HG02759 (cell line): ENCODE data around the gene KDM3B.
A peak's percentile ranks its signal among the peaks of the same experiment; 100 is the strongest.
"Not testable (repeated sequence)": the region's sequence is repeated elsewhere in the genome, so short reads cannot be mapped to it uniquely, and the experiment has no call there.

Experiments used
- ATAC-seq: cut with Tn5 transposase; IDR thresholded peaks from one replicate; pipeline ENCODE4 v1.9.1; 2021; ENCODE audit warnings: mild to moderate bottlenecking, moderate library complexity; ENCODE audit not compliant: unreplicated experiment

The KDM3B gene

DNA sequence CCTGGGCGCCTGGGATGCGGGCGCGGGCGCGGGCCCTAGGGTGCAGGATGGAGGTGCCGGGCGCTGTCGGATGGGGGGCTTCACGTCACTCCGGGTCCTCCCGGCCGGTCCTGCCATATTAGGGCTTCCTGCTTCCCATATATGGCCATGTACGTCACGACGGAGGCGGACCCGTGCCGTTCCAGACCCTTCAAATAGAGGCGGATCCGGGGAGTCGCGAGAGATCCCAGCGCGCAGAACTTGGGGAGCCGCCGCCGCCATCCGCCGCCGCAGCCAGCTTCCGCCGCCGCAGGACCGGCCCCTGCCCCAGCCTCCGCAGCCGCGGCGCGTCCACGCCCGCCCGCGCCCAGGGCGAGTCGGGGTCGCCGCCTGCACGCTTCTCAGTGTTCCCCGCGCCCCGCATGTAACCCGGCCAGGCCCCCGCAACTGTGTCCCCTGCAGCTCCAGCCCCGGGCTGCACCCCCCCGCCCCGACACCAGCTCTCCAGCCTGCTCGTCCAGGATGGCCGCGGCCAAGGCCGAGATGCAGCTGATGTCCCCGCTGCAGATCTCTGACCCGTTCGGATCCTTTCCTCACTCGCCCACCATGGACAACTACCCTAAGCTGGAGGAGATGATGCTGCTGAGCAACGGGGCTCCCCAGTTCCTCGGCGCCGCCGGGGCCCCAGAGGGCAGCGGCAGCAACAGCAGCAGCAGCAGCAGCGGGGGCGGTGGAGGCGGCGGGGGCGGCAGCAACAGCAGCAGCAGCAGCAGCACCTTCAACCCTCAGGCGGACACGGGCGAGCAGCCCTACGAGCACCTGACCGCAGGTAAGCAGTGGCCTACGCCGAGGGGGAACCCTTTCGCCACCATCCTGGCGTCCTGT lies 113.0 kb downstream of the KDM3B start, which contains the start of gene EGR1:
Gene EGR1 (plus strand): TSS at position 219 of the 864 bp plus-strand sequence. CDS start 283 bp downstream, at position 502.
- peak; percentile 59 for ATAC-seq

DNA sequence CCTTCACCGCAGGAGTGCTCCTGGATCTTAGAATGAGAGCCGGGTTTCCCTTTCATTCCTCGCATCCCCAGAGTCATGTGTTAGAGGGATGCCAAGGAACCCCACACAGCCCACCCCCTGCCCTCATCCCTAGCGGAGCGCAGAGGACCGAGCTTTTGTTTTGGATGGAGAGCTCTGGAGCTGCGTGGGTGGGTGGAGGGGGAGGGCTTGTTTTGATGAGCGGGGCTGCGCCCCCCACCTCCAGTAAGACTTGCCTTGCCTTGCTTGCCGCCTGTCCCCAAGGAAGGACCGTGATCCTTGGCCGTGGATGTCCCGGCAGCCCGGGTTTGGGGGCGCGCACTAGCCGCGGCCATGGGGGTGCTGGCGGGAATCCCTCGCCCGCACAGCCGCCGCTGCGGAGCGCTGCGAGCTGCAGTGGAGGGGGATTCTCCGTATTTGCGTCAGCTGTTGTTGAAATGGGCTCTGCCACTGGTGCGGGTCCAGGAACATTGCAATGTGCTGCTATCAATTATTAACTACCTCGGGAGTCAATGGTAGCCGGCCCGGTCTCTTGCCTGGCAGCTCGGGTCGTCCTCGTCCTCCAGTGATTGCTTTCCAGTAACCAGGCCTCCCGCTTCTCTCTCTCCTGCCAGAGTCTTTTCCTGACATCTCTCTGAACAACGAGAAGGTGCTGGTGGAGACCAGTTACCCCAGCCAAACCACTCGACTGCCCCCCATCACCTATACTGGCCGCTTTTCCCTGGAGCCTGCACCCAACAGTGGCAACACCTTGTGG lies 113.8 kb downstream of the KDM3B start:
- ATAC-seq, result no peak

DNA sequence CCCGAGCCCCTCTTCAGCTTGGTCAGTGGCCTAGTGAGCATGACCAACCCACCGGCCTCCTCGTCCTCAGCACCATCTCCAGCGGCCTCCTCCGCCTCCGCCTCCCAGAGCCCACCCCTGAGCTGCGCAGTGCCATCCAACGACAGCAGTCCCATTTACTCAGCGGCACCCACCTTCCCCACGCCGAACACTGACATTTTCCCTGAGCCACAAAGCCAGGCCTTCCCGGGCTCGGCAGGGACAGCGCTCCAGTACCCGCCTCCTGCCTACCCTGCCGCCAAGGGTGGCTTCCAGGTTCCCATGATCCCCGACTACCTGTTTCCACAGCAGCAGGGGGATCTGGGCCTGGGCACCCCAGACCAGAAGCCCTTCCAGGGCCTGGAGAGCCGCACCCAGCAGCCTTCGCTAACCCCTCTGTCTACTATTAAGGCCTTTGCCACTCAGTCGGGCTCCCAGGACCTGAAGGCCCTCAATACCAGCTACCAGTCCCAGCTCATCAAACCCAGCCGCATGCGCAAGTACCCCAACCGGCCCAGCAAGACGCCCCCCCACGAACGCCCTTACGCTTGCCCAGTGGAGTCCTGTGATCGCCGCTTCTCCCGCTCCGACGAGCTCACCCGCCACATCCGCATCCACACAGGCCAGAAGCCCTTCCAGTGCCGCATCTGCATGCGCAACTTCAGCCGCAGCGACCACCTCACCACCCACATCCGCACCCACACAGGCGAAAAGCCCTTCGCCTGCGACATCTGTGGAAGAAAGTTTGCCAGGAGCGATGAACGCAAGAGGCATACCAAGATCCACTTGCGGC lies 114.6 kb downstream of the KDM3B start:
- ATAC-seq, result no peak

DNA sequence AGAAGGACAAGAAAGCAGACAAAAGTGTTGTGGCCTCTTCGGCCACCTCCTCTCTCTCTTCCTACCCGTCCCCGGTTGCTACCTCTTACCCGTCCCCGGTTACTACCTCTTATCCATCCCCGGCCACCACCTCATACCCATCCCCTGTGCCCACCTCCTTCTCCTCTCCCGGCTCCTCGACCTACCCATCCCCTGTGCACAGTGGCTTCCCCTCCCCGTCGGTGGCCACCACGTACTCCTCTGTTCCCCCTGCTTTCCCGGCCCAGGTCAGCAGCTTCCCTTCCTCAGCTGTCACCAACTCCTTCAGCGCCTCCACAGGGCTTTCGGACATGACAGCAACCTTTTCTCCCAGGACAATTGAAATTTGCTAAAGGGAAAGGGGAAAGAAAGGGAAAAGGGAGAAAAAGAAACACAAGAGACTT lies 115.2 kb downstream of the KDM3B start:
- ATAC-seq, result no peak

DNA sequence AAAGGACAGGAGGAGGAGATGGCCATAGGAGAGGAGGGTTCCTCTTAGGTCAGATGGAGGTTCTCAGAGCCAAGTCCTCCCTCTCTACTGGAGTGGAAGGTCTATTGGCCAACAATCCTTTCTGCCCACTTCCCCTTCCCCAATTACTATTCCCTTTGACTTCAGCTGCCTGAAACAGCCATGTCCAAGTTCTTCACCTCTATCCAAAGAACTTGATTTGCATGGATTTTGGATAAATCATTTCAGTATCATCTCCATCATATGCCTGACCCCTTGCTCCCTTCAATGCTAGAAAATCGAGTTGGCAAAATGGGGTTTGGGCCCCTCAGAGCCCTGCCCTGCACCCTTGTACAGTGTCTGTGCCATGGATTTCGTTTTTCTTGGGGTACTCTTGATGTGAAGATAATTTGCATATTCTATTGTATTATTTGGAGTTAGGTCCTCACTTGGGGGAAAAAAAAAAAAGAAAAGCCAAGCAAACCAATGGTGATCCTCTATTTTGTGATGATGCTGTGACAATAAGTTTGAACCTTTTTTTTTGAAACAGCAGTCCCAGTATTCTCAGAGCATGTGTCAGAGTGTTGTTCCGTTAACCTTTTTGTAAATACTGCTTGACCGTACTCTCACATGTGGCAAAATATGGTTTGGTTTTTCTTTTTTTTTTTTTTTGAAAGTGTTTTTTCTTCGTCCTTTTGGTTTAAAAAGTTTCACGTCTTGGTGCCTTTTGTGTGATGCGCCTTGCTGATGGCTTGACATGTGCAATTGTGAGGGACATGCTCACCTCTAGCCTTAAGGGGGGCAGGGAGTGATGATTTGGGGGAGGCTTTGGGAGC lies 115.9 kb downstream of the KDM3B start:
- no peak for ATAC-seq

DNA sequence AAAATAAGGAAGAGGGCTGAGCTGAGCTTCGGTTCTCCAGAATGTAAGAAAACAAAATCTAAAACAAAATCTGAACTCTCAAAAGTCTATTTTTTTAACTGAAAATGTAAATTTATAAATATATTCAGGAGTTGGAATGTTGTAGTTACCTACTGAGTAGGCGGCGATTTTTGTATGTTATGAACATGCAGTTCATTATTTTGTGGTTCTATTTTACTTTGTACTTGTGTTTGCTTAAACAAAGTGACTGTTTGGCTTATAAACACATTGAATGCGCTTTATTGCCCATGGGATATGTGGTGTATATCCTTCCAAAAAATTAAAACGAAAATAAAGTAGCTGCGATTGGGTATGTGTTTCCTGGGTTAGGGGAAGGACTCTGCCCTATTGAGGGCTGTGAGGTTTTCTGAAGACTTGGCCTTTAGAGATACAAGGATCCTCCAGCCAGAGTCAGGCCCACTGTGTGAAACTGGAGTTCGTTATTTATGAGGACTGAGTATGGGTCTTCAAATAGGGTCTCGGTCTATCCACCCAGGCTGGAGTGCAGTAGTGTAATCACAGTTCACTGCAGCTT lies 116.6 kb downstream of the KDM3B start:
- ATAC-seq, result no peak

DNA sequence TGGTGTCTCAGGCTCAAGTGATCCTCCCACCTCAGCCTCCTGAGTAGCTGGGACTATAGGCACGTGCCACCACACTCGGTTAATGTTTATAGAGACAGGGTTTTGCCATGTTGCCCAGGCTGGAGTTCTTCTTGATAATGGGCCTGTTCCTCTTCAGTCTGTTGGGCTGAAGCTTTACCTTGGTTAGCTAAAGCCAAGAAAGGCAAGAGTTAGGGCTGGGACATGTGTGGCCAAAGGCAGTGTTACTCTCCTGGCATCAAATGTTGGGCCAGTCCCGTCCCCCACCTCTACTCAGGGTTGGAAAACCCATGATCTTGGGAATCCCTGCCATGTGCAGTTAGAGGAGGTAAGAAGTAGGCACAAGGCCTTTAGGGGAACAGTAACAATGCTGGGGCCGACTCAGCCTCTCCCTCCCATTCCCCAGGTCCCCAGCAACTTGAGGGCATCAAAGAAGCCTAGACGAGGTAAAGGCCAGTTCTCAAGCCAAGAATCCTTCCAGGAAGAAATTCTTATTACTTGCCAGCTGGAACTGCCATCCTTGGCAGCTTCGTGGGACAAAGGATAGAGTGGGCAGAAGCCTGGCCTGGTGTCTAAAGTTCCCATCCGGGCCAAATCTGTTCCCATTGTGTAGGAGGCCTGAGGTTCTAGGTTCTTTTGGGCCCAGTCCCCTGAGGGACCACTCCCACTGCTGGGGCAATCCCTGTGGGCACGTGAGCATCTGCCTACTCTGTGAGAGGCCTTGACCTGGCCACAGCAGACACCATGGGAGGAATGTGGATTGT lies 117.2 kb downstream of the KDM3B start:
- ATAC-seq, result no peak

DNA sequence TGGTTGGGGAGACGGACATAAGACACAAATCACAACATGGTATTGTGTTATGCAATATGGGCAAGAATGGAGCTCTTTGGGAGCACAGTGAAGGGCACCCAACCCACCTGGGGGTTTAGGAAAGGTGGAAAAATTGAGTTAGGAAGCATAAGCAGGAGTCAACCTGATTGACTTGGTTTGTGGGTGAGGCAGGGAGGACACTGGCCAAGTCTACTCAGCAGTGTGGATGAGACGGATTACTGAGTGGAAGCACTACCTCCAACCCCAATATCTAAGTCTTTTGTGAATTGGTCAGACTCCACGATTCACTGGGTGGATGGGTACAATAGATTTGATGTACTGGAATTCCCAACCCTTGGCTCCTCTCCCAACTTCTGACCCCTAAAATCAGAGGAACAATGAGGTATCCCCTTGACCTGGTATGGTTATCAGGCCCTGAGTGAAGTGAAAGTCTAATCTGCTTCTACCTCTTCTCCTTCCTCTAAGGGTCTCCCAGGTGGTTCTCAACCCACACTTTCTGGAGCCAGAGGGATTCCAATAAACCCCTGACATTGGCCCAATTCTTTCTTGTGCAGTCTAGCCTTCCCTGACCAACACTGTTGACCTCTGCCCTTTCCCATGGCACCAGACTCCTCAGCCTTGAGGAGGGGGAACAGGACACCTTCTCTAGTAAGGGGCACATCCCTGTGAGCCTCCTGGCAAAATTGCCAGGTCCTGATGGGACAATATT lies 118.0 kb downstream of the KDM3B start:
- ATAC-seq, result no peak

DNA sequence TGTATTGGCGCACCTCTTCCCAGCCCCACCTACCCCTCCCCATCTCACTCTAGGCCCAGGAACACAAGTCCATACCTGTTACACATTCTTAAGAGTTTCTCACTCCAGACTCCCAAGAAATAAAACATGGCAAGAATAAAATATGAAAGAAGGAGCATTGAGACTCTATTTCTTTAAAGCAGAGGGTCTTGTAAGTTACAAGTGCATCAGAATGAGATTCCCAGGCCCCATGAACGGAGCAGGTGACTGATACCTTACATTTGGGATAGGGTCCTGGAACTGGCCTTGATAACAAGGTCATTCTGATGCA lies 118.5 kb downstream of the KDM3B start:
- ATAC-seq, result no peak

DNA sequence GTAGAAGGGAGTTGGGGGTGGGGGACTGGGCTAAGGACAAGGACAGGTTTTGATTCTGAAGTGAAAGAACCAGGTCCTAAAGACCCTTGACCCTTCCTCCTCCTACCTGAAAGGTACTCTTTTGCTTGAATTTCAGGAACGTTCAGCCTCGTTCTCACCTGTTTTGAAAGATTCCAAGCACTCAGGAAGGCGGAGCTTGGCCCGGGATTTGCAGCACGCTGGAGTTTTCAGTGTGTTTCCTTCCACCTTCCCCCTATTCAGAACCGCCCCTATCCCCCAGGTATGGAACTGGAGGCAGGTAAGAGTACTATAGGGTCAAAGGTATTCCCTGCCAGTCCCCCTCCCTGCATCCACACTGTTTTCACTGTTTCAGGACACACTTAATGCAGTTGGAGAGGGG lies 119.9 kb downstream of the KDM3B start:
- ATAC-seq, result no peak

DNA sequence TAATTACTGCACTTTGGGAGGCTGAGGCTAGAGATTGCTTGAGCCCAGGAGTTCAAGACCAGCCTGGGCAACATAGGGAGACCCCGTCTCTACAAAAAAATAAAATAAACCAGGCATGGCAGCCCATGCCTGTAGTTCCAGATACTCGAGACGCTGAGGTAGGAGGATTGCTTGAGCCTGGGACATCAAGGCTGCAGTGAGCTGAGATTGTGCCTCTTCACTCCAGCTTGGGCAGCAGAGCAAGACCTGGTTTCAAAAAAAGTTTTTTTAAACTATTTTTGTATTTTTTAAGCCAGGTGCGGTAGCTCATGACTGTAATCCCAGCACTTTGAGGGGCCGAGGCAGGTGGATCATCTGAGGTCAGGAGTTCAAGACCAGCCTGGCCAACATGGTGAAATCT lies 120.7 kb downstream of the KDM3B start:
- not testable (repeated sequence) for ATAC-seq

DNA sequence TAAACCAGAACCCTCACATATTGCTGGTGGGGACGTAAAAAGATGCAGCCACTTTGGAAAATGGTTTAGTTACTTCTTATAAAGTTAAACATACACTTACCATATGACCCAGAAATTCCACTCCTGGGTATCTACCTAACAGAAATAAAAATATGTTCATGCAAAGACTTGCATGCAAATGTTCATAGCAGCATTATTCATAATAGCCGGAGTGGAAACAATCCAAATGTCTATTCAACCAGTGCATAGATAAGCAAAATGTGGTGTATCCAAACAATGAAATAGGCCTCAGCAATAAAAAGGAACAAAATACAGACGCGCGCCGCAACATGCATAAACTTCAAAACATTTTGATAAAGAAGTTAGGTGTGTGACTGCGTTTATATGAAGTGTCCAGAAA lies 124.4 kb downstream of the KDM3B start:
- no peak for ATAC-seq

DNA sequence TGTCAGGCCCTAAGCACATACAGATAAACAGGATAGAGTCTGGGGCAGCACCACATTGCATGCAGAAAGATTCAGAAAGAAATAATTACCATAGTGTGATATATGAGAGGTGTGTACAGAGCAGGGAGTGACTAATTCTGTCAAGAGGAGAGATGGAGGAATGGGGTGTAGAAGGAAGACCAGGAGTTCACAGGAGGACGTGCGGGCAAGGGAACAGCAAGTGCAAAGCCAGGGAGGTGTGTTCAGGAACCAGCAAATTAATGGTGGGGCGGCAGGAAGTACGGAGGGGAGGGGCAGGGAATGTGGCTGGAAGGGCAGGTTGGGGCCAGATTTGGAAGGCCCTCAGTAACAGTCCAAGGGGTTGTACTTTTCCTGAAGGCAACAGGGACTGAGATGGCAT lies 130.2 kb downstream of the KDM3B start:
- ATAC-seq, result no peak
